IPS DF 4.7 (cell line): ENCODE results near the gene R3HDM4.

Experiments
- DNase-seq: peaks from one replicate; pipeline ENCODE4 v3.0.0-alpha.2; 2013; ENCODE audit warnings: low spot score; ENCODE audit errors: extremely low read depth

Gene R3HDM4

GRCh38 chr19:932648-933552 is 19.9 kb upstream of the R3HDM4 start:
- DNase-seq, result no peak

DNA sequence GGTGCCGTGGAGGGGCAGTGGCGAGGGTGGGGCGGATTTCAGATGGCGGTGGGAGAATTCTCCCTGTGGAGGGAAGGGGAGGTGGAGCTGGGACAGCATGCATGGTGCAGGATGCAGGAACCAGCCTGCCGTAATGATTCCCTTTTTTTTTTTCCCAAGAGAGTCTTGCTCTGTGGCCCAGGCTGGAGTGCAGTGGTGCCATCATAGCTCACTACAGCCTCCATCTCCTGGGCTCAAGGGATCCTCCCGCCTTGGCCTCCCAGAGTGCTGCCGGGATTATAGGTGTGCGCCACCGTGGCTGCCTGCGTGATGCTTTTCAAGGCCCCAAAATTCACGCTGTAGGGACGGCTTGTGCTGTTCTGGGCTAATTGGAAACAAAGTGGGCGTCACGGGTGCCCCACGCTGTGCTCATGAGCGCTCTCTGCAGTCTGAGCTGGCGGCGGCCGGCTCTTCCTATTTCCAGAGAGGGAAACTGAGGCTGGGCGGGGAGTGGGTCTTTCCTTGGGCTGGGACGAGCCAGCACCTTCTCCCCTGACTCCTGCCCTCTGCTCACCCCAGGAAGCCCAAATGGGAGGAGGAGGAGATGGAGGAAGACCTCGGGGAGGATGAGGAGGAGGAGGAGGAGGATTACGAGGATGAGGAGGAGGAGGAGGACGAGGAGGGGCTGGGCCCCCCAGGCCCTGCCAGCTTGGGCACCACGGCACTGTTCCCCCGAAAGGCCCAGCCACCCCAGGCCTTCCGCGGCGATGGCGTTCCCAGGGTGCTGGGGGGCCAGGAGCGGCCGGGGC is 19.0 kb upstream of the R3HDM4 start:
- no peak for DNase-seq

- no peak for DNase-seq
Observed at GRCh38 chr19:929891-930258, 16.9 kb upstream of the R3HDM4 start.

- no peak for DNase-seq
Observed at GRCh38 chr19:929203-929890, 16.3 kb upstream of the R3HDM4 start.

DNA sequence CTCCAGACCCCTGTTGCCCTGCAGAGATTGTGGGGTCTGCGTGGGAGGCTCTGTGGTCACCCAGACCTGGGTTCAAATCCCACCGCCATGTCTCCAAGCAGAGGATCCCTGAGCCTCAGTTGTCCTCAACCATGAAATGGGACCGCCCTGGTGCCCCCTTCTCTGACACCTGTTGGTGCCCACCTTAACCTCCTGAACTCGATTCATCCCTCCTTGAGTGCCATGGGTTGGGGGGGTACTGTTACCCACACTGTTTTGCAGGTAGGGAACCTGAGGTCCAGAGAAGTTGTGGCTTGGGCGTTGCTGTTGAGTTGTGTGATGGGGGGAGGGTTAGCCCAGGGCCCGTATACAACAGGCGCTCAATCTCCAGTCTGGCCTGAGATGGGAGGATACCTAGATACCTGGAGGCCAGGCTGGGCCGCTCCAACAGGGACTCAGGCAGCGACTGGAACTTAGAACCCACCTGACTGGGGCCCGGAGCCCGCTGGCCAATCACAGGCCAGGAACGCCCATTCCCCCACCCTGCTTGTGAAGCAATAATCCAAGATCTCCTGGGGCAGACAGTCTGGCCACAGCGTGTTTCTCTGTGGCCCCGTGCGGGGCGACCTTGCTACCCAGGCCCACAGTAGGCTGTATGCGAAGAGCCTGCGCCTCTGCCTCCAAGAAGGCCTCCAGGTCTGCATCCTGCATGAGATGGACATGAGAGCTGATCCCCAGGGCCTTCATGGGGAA is 15.6 kb upstream of the R3HDM4 start:
- no peak for DNase-seq

GRCh38 chr19:927780-928401 is 14.9 kb upstream of the R3HDM4 start:
- no peak for DNase-seq

DNA sequence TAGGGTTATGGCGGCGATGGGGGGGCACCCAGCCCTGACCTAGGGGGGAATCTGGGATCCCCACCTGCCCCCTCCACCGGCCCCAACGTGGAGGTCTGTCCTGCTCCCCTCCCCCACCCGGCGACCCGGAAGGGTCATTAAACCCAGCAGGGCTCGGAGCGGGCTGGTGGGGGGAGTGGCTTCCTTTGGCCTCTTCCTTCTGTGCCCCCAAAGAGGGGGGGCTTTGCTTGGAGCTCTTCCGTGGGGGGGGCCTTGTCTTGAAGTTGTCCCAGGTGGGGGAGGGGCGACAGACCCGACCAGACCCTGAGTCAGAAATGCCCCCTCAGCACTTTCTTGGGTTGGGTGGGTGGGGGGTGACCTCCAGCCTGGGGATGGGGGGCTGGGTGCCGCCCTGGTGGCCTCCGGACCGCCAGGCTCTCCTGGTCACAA is 14.3 kb upstream of the R3HDM4 start:
- DNase-seq, result no peak

GRCh38 chr19:926589-927350 is 13.8 kb upstream of the R3HDM4 start:
- no peak for DNase-seq

DNA sequence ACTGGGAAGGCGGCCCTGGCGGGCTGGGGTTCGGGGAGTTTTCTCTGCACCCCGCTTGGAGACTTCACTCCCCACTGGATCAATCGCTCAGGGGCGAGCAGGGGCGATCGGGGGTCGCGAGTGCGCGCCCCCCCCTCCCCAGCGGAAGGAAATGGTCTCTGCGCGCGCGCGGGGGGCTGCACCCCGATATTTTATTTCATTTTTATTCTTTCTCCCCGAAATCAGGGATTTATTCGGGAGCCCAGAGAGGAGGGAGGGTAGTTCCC is 13.2 kb upstream of the R3HDM4 start:
- DNase-seq, result no peak

DNA sequence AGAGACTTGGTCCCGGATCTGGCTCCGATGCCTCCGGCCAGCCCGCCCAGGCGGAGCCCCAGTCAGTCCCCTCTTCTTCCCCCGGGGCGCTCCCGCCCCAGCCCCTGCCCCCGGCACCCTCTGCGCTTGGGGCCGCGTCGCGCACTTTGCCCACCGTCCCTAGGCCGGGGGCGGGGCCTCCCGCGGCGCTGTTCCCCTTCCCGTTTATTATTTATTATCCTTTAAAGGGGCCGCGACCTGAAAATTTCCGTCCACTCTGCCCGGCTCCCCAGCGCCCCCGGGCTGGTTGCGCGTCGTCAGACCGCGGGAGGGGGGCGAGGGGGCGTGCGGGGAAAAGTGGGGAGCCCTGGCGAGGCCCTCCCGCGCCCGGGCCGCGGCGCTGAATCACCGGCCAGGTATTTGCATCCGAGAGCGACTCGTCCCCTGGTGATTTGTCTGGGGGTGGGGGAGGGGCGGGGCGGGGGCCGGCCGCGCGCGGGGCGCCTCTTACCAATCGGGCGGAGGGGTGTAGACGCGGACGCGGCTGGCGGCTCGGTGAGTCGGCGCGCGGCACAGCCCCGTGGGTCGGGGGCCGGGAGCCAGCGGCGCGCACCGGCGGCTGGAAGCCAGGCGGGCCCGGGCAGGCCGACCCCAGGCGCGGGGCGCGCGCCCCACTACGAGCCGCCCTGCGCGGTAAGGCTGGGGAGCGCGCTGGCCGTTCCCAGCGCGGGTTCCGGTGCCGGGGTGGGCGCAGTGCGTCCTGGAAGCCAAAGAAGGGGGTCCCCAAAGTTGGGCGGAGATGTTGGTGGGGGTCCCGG is 12.7 kb upstream of the R3HDM4 start, which contains the start of gene ARID3A:
TSS of gene ARID3A (plus strand) at position 510 of the 797 bp plus-strand sequence. CDS start 3,494 bp downstream, outside the sequence.
- DNase-seq, result no peak

- DNase-seq, result no peak
Observed at GRCh38 chr19:925087-925525, 12.1 kb upstream of the R3HDM4 start.

GRCh38 chr19:924553-925086 is 11.6 kb upstream of the R3HDM4 start:
- DNase-seq, result no peak

DNA sequence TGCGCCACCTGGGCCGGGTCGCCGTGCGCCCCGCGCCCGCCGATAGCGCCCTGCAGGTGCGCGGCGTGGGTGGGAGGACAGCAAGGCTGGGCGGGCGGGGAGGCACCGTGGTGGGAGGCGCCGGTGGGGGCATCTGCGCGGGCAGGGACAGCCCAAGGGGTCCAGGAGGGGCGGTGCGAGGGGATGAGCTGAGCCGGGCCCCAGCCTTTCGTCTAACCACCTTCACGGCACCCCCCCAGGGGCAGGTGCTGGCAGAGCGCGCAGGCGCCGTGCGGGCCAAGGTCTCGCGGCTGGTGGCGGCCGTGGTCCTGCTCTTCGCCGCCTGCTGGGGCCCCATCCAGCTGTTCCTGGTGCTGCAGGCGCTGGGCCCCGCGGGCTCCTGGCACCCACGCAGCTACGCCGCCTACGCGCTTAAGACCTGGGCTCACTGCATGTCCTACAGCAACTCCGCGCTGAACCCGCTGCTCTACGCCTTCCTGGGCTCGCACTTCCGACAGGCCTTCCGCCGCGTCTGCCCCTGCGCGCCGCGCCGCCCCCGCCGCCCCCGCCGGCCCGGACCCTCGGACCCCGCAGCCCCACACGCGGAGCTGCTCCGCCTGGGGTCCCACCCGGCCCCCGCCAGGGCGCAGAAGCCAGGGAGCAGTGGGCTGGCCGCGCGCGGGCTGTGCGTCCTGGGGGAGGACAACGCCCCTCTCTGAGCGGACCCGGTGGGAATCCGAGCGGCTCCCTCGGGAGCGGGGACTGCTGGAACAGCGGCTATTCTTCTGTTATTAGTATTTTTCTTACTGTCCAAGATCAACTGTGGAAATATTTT is 7.2 kb upstream of the R3HDM4 start:
- no peak for DNase-seq

DNA sequence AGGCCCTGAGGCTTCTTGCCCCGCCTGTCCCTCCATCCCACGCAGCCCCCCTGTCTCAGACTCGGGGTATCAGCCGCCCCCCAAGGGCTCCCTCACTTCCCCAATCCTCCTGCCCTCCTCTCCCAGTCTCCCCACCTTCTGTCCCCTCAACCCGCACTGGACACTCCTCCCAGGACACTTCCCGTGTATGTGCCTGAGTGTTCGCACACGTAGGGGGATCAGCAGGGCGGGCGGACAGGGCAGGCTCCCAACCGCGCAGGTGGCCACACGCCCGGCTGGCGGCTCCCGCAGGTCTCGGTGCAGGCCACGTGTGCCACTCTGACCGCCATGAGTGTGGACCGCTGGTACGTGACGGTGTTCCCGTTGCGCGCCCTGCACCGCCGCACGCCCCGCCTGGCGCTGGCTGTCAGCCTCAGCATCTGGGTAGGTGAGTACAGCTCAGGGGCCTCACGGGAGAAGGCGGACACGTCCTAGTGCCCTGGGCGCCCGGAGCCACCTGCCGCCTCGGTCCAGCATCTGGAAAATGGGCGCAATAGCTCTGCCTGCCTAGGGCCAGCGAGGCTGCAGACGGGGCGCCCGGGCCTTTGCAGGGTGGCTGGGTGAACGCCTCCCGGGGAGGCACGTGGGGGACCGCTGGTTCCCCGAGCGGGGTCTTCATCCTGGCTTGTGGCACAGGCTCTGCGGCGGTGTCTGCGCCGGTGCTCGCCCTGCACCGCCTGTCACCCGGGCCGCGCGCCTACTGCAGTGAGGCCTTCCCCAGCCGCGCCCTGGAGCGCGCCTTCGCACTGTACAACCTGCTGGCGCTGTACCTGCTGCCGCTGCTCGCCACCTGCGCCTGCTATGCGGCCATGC is 6.4 kb upstream of the R3HDM4 start:
- DNase-seq, result no peak

DNA sequence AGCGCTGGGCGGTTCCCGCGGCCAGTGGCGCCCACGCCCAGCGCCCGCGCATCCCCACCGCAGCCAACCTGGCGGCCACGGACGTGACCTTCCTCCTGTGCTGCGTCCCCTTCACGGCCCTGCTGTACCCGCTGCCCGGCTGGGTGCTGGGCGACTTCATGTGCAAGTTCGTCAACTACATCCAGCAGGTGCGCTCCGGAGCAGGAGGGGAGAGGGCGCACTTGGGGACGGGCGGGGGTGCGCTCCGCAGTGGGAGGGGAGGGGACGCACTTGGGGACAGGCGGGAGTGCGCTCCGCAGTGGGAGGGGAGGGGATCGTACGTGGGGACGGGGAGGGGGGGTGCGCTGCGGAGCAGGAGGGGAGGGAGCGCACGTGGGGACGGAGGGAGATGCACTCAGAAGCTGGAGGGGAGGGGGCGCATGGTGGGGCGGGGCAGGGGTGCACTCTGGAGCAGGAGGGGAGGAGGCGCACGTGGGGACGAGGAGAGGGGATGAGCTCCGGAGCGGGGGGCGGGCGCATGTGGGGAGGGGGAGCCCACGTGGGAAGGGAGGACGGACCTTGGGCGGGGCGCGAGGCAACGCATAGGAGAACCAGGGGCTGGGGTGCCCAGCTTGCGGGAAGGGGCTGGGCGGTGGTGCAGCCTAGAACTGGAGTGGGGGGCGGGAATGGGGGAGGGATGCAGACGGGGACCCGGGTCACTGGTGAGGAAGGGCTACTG is 5.6 kb upstream of the R3HDM4 start:
- DNase-seq, result no peak

DNA sequence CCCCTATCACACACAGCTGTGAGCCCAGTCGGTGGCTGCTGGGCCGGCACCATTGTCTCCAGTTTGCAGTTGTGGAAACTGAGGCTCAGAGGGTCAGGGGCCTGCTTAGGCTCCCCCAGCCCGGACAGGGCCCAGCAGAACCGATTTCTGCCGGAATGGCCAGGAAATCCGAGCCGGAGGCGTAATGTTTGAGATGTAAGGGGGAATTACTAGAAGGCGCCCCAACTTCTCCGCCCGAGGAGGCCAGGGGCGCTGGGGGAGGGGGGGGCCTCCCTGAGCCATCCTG is 5.1 kb upstream of the R3HDM4 start:
- DNase-seq, result no peak
